ENCODE results near the gene RGS6.

DNA sequence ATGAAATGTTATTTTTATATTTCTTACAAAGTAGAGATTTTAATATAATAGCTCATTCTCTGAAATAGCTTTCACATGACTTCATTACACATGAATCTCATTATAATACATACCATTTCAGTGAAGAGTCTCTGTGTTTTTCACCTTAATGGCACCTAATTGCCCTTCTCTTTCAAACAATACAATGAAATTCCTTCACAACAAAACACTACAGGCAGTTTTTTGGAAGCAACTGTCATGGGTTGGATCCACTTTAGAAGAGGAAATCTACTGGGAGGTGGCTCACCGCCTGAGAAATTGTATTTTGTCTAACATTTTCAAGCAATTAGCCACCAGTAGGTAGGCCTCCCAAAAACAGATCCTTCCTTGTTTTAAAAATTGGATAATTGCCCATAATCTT lies 40.3 kb upstream of the RGS6 start:
- TF ChIP-seq TAF1 (IDR thresholded peaks at IDR 0.05; ENCODE audit: borderline replicate concordance, low read depth, low read length) (no peak), POLR2A (IDR thresholded peaks at IDR 0.05; ENCODE audit: low read depth, low read length) (no peak)

Data from GM12892 (cell line).